Fibroblast of gingiva (primary cell): ENCODE data around the gene EMC8.

Experiments
- DNase-seq: peaks from one replicate; pipeline ENCODE4 v3.0.0-alpha.2; 2011; ENCODE audit warnings: low read depth

EMC8 gene

GRCh38 chr16:85730186-85730465 is 69.2 kb downstream of the EMC8 start:
- no peak for DNase-seq

- DNase-seq, result no peak
Observed at GRCh38 chr16:85729452-85730185, 69.7 kb downstream of the EMC8 start.

GRCh38 chr16:85728879-85729278 is 70.5 kb downstream of the EMC8 start:
- DNase-seq, result no peak
